CMK (cell line): ENCODE data around the gene SH3GL2.
"Not testable (repeated sequence)": the region's sequence is repeated elsewhere in the genome, so short reads cannot be mapped to it uniquely, and the experiment has no call there.

Experiments used
- DNase-seq: peaks from one replicate; pipeline ENCODE4 v3.0.0-alpha.2; 2010; ENCODE audit warnings: low read depth

The SH3GL2 gene

DNA sequence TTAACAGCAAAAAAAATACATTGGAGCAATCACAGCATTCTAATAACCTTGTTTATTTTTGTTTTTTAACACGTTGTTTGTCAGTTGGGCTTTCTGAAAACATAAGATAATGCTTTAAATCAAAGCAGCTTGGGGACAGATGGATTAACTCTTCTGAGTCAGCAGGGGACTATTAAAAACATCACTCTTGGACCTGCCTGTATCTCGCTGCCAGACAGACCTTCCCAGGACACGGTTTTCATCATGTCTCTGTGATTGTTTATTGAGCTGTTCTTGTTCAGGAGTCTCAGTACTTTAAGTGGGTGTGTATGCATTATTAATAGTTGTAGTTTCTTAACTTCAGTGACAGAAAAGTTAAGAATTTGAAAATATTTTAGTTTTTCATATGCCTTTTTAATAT, 173.2 kb downstream of the SH3GL2 start:
- DNase-seq: no peak

GRCh38 chr9:17757816-17758215, 178.9 kb downstream of the SH3GL2 start:
- DNase-seq: no peak

GRCh38 chr9:17760250-17760649, 181.4 kb downstream of the SH3GL2 start:
- no peak for DNase-seq

DNA sequence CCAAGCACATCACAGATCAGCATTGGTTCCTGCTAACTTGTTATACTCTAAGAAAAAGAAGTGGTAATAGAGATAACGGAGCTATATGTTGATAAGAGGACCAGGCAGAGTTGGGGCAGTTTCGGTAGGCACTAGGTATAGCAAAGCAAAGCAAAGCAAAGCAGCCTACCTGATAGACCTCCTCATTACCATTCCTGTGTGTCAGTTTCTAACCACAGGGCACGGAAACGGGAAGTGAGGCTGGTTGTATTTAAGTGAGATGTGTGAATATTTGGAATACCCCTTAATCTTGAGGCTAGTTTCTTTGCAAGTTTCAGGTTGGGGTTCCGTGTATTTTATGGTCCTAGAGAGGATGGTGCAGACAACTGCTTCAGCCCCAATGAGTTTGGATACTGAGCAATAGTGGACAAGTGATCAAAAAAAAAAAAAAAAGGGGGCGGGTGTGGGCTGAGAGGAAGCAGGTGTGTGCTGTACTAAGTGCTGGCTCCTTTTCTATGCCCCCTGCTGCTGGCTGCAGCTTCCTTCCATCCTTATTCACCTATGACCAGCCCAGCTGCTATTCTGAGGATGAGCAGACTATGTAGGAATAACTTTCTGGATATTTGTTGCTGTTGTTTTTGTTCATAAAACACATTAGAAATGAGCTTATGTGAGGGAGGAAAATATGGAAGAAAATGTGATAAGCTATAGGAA, 183.3 kb downstream of the SH3GL2 start:
- no peak for DNase-seq

DNA sequence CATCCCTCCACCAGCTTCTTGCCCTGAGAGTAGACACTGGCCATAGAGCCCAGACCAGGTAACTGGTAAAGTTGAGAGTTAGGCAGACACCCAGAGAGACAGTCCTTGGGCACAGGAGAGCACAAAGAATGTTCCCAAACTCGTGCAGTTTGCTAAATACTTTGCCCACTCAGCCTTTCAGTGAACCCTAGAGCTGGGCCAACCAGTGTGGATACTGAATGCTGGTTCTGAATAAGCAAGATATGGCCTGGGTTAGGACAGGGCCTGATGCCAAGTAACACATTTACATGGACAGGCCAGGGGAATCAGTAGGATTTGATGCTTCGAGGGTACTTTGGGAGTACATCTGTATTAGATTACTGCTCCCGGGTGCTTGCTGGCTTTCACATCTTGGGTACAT, 185.4 kb downstream of the SH3GL2 start:
- no peak for DNase-seq

DNA sequence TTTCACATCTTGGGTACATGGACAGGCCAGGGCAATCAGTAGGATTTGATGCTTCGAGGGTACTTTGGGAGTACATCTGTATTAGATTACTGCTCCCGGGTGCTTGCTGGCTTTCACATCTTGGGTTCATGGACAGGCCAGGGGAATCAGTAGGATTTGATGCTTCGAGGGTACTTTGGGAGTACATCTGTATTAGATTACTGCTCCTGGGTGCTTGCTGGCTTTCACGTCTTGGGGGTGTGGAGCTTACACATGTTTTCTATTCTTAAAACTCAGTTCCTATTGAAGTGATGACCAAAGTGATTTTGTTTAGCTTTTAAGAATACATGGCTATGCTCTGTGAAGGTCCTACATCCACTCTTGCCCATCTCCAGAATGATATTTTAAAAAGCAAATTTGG, 186.3 kb downstream of the SH3GL2 start:
- DNase-seq: not testable (repeated sequence)

DNA sequence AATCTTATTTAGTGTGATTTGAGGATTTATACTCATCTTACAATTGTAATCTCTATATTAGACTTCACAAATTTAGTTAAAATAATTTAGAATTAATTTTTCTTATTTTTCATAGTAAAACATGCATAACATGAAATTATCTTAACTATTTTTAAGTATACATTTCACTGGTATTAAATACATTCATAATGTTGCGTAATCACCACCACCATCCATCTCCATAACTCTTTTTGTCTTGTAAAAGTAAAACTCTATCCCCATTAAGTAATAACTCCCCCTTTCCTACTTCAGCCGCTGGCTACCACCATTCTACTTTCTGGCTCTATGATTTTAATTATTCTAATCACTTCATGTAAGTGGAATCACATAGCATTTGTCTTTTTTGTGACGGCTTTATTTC, 193.4 kb downstream of the SH3GL2 start:
- DNase-seq: no peak

DNA sequence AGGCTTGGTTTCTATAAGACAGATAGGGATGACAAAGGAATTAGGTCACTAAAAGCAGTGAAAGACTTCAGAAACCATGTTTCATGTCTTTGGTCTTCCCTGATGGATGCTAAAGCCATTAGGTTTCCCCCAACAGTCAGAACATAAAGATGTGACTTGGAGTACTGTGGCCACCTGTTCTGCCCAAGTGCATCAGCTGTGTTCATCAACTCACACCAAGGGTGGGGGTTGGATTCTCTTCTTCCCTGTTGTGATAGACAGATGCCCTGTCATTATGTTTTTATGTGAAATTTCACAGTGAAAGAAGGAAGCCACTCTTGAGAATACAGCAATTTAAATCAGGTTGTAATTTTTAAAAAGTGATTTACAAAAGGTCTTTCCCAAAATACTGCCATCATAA, 196.8 kb downstream of the SH3GL2 start:
- DNase-seq: no peak

DNA sequence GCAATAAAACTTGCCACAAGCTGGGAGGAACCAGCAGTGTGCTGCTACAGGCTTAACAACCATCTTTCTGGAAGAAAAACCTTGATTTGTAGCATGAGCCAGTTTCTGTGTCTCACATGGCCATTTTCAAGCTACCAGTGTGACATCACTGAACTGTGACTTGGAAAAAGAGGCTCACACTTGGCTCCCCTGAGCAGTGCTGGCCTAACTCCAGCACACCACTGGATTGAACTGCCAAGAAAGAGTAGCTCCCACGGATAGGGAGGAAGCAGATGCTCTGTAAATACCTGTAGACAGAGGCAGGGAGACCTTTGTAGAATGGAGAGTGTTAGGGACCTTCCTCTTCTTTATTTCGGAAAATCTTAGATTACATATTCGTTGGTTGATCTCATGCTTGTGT, 197.9 kb downstream of the SH3GL2 start:
- no peak for DNase-seq

DNA sequence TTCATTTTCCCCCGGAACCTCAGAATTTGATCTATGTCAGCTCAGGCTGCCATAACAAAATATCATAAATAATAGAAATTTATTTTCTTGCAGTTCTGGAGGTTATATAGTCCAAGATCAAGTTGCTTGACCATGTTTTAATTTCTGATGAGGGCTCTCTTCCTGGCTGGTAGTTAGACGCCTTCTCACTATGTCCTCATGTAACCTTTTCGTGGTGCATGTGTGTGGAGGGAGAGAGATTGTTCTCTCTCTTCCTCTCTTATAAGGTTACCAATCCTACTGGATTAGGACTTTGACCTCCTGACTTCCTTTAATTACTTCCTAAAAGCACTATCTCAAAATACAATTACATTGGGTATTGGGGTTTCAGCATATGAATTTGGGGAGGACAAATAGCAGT, 198.6 kb downstream of the SH3GL2 start:
- DNase-seq: no peak

- DNase-seq: no peak
Observed at GRCh38 chr9:17782430-17783149, 203.7 kb downstream of the SH3GL2 start.

DNA sequence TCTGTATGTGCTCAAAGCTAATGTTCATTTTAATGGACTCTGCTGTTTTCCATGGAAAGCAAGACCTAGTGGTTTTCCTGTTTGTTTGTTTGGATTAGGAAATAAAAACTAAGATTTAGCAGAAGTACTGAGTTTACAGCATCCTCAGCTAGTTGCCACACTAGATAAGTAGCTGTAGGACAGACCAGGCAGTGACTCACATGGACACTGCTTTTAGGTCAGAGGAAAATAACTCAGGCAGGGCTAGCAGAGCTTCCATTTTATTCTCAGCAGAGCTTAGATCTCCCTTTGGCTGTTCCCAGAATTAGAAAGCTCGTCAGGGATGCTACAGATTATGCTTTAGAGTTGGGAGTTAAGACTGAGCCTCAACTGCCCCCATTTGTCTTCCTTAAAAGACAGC, 204.4 kb downstream of the SH3GL2 start:
- DNase-seq: no peak

GRCh38 chr9:17789316-17789715, 210.4 kb downstream of the SH3GL2 start:
- no peak for DNase-seq

GRCh38 chr9:17793713-17794622, 215.1 kb downstream of the SH3GL2 start:
- DNase-seq: no peak

DNA sequence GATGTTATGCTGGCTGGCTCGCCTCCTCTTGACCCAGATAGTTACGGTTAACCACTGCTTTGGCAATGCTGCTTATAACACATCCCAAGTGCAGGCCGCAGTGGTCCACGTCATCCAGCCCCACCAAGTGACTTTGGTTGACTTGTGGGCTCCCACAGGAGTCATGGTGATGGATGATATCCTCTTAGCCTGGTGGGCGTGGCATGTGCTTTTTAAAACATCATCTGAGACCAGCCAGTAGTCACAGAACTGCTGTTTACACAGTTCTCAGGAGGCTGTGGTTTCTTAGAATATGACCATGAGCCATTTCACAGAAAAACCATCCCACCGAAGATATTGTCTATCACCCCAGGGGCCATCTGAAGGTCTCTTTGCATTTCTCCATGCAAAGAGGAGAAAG, 216.9 kb downstream of the SH3GL2 start:
- DNase-seq: no peak

DNA sequence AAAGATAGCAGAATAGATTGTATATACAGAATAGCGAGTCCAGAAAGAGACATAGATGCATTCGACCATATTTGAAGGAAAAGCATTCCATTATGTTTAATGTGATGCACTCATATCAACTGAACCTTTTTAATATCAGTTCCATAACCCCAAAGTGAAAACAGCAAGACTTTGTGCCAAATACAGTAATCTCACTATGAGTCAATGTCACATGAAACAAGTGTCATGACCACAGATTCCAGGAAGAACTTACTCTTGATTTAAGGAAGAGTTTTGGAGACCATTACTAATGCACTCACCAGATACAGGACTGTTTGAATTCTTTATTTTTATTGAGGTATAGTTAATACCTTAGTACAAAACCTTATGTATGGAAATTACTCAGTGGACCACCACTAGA, 220.5 kb downstream of the SH3GL2 start:
- no peak for DNase-seq

DNA sequence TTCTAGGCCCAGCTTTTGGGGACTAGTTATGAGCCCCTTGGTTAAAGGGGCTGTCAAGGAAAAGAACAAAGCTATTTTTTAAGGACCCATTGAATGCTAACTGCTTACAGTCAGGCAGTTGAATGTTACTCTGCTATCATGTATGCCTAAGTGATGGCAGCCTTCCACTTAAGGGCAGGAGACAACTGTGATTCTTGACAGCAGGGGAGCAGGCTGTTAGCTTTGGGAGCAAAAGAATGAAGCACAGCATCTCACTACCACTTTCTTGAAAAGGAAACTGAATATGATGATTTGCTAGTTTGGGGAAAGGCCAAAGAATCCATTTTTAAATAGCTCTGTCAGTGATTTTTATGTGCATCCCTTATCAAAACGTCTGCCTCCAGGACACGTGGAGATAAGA, 221.6 kb downstream of the SH3GL2 start:
- DNase-seq: no peak

DNA sequence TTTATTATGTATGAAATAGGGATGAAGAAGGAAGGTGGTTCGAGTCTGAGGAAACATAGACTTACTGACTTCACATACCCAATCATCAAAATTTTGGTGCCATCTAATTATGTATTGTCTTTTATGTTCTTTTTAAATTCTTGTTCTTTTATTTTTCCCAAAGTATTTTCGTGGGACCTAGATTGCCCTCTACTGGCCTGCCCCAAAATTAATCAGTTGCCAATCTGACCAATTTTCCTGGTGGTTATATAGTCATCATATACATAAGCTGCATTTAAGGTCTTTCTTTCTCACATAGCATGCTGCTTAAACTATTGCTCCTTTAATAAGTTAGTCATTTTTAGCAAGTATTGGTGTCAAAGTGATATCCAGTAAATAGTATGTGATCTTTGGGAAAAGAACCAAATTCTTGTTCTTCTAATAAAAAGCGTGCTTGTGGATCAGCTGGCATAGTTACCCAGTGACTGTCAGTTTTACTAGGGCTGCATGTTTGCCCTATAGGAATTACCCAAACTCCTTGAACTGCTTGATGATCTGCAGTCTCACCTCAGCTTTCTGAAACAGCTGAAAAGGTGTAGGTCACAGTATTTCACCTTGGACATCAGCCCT, 223.5 kb downstream of the SH3GL2 start:
- DNase-seq: no peak

DNA sequence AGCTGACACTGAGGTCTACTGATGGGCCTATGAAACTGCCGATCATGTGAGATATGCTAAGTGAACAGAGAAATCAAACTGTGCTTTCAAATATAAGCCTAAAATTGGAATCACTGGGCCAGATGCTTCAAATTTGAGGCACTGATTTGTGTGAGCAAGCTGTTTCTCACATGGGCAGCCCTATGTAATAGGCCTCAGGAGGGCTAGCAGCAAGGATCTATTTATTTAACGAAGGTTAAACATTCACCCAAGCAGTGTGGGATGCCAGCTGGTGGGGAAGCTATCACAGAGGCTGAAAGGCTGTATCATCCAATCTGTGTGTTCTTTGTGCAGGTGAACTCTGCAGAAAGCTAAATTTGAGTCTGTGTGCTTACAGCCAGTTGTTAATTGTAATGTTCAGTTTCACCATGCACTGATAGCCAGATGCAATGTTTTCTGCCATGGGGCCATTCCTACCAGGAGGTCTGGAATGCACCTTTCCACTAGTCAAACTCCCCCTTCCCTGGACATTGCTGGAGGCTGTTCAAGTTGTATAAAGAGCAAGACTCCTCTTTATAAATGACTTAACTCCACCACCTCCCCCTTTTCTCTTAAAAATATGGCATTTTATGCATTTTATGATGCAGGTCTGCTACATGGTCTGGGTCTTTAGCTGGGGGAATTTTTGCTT, 228.9 kb downstream of the SH3GL2 start:
- no peak for DNase-seq

GRCh38 chr9:17810317-17810716, 231.5 kb downstream of the SH3GL2 start:
- DNase-seq: no peak

DNA sequence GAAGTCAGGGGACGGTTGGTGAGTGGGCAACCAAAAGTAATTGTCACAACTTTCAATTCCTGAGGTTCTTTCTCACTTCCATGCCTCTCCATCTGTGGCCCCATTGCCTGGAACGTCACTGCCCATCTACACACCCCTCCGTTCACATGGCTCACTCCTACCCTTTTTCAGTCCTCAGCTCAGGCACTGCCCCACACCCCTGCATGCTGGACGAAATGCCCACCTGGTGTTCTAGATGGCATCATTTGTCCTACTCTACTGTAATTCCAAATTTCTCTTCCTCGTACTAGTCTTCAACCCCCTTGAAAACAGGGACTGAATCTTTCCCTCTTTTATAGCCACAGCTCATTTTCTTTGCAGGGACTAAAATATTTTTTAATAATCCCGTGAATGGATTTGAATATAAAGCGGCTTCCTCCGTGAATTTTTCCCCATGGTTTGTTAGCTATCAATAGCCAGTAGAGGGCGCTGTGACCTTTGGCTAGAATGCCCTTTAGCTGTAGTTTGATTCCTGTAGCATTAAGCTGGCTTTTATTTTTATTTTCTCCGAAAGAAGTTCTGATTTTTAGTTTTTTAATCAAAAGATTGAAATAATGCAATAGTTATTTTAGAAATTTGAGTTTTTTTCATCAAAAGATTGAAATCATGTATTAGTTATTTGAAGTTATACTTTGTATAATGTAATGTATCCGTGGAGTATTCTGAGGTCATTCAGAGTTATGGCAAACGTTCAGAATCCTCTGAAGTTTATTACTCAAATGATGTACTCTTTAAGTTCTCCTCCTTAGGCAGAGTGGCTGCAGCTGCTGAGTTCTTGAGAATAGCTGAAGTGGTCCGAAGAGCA, 232.1 kb downstream of the SH3GL2 start:
- peak; percentile 1 for DNase-seq
